ENCODE measurements around the gene ADAMTS12. TPM values are rescaled to one million over a fixed set of nuclear protein-coding genes. Genes with fewer than 3 reads are reported as not detected.
A peak's percentile ranks its signal among the peaks of the same experiment; 100 is the strongest.

ADAMTS12 gene
- total and polyA plus RNA-seq, 2 donors (not counting 1 experiment from before 2014, with no cell fraction given), result 10.7 to 44.8 TPM

GRCh38 chr5:33641744-33642505 is 249.9 kb downstream of the ADAMTS12 start:
- H3K79me2 ChIP-seq (ENCODE audit: control insufficient read depth, insufficient read depth, low read length), result no peaks in the 10 kb centered on the region
- no peak for TF ChIP-seq EZH2 (IDR thresholded peaks at IDR 0.05; ENCODE audit: low read length, missing control alignments)
- TF ChIP-seq CTCF (conservative IDR thresholded peaks at IDR 0.05 in 1 of 2, IDR thresholded peaks at IDR 0.05 in 1 of 2; ENCODE audit: low read depth in 1 of 2, low read length in 2 of 2), result no peak
- no peaks in the 10 kb centered on the region for H3K4me1 ChIP-seq (ENCODE audit: control insufficient read depth, extremely low read depth, insufficient read depth, low read length)
- peaks cover 3% of the 10 kb centered on the region for H3K36me3 ChIP-seq (ENCODE audit: control insufficient read depth, insufficient read depth, low read length)
- H3K27me3 ChIP-seq (ENCODE audit: control insufficient read depth, insufficient read depth, low read length), result no peaks in the 10 kb centered on the region
- DNase-seq (ENCODE audit: low read depth in 2 of 2), result peak; percentile 58 to 91
- H3K4me2 ChIP-seq (ENCODE audit: extremely low read depth, insufficient read depth, low read length), result no peak overlapping the region
- H4K20me1 ChIP-seq (ENCODE audit: control insufficient read depth, extremely low read depth, insufficient read depth, low read length), result no peaks in the 10 kb centered on the region
- H3K9me3 ChIP-seq (ENCODE audit: control insufficient read depth, insufficient read depth, low read depth, low read length), result no peaks in the 10 kb centered on the region
- no peak overlapping the region for H3K27ac ChIP-seq (ENCODE audit: insufficient read depth, low read length)
- H3K9ac ChIP-seq (ENCODE audit: insufficient read depth, low read length), result no peak overlapping the region
- no peak overlapping the region for H2AFZ ChIP-seq (ENCODE audit: low read length)
- H3K4me3 ChIP-seq (replicated peaks in 1 of 4; ENCODE audit: control extremely low read depth in 1 of 4, insufficient read depth in 1 of 4, low read depth in 3 of 4, low read length in 4 of 4), result no peak overlapping the region

- H3K27me3 ChIP-seq (ENCODE audit: control insufficient read depth, insufficient read depth, low read length), result no peaks in the 10 kb centered on the region
- no peak overlapping the region for H3K27ac ChIP-seq (ENCODE audit: insufficient read depth, low read length)
Measured at GRCh38 chr5:33639474-33639873, 252.3 kb downstream of the ADAMTS12 start.

GRCh38 chr5:33637011-33637410 is 254.8 kb downstream of the ADAMTS12 start:
- Histone ChIP-seq H3K4me2 (ENCODE audit: extremely low read depth, insufficient read depth, low read length) (no peak overlapping the region), H4K20me1 (ENCODE audit: control insufficient read depth, extremely low read depth, insufficient read depth, low read length) (no peaks in the 10 kb centered on the region), H3K9ac (ENCODE audit: insufficient read depth, low read length) (no peak overlapping the region), H3K4me3 (replicated peaks in 1 of 4; ENCODE audit: control extremely low read depth in 1 of 4, insufficient read depth in 1 of 4, low read depth in 3 of 4, low read length in 4 of 4) (no peak overlapping the region), H3K27ac (ENCODE audit: insufficient read depth, low read length) (no peak overlapping the region), H2AFZ (ENCODE audit: low read length) (no peak overlapping the region), H3K4me1 (ENCODE audit: control insufficient read depth, extremely low read depth, insufficient read depth, low read length) (no peaks in the 10 kb centered on the region), H3K9me3 (ENCODE audit: control insufficient read depth, insufficient read depth, low read depth, low read length) (no peaks in the 10 kb centered on the region), H3K79me2 (ENCODE audit: control insufficient read depth, insufficient read depth, low read length) (no peaks in the 10 kb centered on the region), H3K27me3 (ENCODE audit: control insufficient read depth, insufficient read depth, low read length) (no peaks in the 10 kb centered on the region), H3K36me3 (ENCODE audit: control insufficient read depth, insufficient read depth, low read length) (peaks cover 3% of the 10 kb centered on the region)
- TF ChIP-seq EZH2 (IDR thresholded peaks at IDR 0.05; ENCODE audit: low read length, missing control alignments) (no peak), CTCF (conservative IDR thresholded peaks at IDR 0.05 in 1 of 2, IDR thresholded peaks at IDR 0.05 in 1 of 2; ENCODE audit: low read depth in 1 of 2, low read length in 2 of 2) (no peak)
- peak in 1 of 2 donors; percentile 32 for DNase-seq (ENCODE audit: low read depth in 2 of 2)

More at GRCh38 chr5:33639474-33639873, 252.3 kb downstream of the ADAMTS12 start:
- TF ChIP-seq EZH2 (IDR thresholded peaks at IDR 0.05; ENCODE audit: low read length, missing control alignments) (no peak), CTCF (conservative IDR thresholded peaks at IDR 0.05 in 1 of 2, IDR thresholded peaks at IDR 0.05 in 1 of 2; ENCODE audit: low read depth in 1 of 2, low read length in 2 of 2) (no peak)
- Histone ChIP-seq H3K4me2 (ENCODE audit: extremely low read depth, insufficient read depth, low read length) (no peak overlapping the region), H3K4me1 (ENCODE audit: control insufficient read depth, extremely low read depth, insufficient read depth, low read length) (no peaks in the 10 kb centered on the region), H3K36me3 (ENCODE audit: control insufficient read depth, insufficient read depth, low read length) (peaks cover 3% of the 10 kb centered on the region), H3K9ac (ENCODE audit: insufficient read depth, low read length) (no peak overlapping the region), H3K9me3 (ENCODE audit: control insufficient read depth, insufficient read depth, low read depth, low read length) (no peaks in the 10 kb centered on the region), H4K20me1 (ENCODE audit: control insufficient read depth, extremely low read depth, insufficient read depth, low read length) (no peaks in the 10 kb centered on the region), H3K79me2 (ENCODE audit: control insufficient read depth, insufficient read depth, low read length) (no peaks in the 10 kb centered on the region), H3K4me3 (replicated peaks in 1 of 4; ENCODE audit: control extremely low read depth in 1 of 4, insufficient read depth in 1 of 4, low read depth in 3 of 4, low read length in 4 of 4) (no peak overlapping the region), H2AFZ (ENCODE audit: low read length) (no peak overlapping the region)
- DNase-seq (ENCODE audit: low read depth in 2 of 2), result no peak
